HEK293 (cell line): Measurements from ENCODE around the gene XPO5.

Experiments
- CTCF ChIA-PET: fragments of 350-600 bp; formaldehyde crosslinking; extraction: SDS; loops from one replicate; lab custom pipeline; 2021; ENCODE audit warnings: antibody characterized with exemption; lab: Yijun Ruan, JAX
- POLR2A ChIA-PET: fragments of 300-600 bp; formaldehyde crosslinking; extraction: SDS; loops from one replicate; lab custom pipeline; 2020; ENCODE audit warnings: antibody characterized with exemption, inconsistent platforms; lab: Yijun Ruan, JAX
- H3K27ac ChIP-seq: fragments of 200-500 bp; sonication (Bioruptor generic); 2 replicates; pipeline ENCODE4 v1.5.1; 2014; ENCODE audit warnings: low read depth, low read length, control low read depth, inconsistent platforms; ENCODE audit errors: extremely low read depth
- H3K36me3 ChIP-seq, 2 experiments: fragments of 200-500 bp in 1 of 2; sonication (Bioruptor generic) in 1 of 2; 1 replicate in 1 of 2; 2 replicates in 1 of 2; pipeline ENCODE4 v1.5.1; 2014 to 2017; ENCODE audit warnings: inconsistent platforms in 2 of 2, low read length in 2 of 2; ENCODE audit not compliant: control insufficient read depth in 2 of 2, insufficient read depth in 1 of 2
- H3K4me1 ChIP-seq: fragments of 200-500 bp; sonication (Bioruptor generic); 2 replicates; pipeline ENCODE4 v1.5.1; 2014; ENCODE audit warnings: mild to moderate bottlenecking, low read length, inconsistent platforms; ENCODE audit not compliant: control insufficient read depth, insufficient read depth
- H3K4me3 ChIP-seq: 2 replicates; pipeline ENCODE4 v1.5.1; 2011; ENCODE audit warnings: low read depth, mild to moderate bottlenecking, control low read depth, low read length, moderate library complexity
- H3K9me3 ChIP-seq: fragments of 200-500 bp; sonication (Bioruptor generic); 2 replicates; pipeline ENCODE4 v1.5.1; 2014; ENCODE audit warnings: low read depth, low read length, inconsistent platforms; ENCODE audit not compliant: control insufficient read depth, insufficient read depth
- GLIS1 ChIP-seq: fragments of 450-650 bp; formaldehyde crosslinking; IDR thresholded peaks from 2 replicates; pipeline ENCODE4 v1.5.1; 2016; ENCODE audit warnings: missing biosample characterization, missing genetic modification characterization
- GLIS2 ChIP-seq: fragments of 450-650 bp; formaldehyde crosslinking; IDR thresholded peaks from 2 replicates; pipeline ENCODE4 v1.5.1; 2016; ENCODE audit warnings: missing biosample characterization, missing genetic modification characterization
- IKZF3 ChIP-seq: fragments of 450-650 bp; IDR thresholded peaks from 2 replicates; pipeline ENCODE4 v1.5.0; 2018; ENCODE audit warnings: missing biosample characterization, mild to moderate bottlenecking, missing genetic modification characterization, moderate library complexity
- MYNN ChIP-seq: fragments of 450-650 bp; formaldehyde crosslinking; IDR thresholded peaks from 2 replicates; pipeline ENCODE4 v1.5.1; 2016; ENCODE audit warnings: missing biosample characterization, missing genetic modification characterization, borderline replicate concordance
- MZF1 ChIP-seq: fragments of 450-650 bp; formaldehyde crosslinking; IDR thresholded peaks from 2 replicates; pipeline ENCODE4 v1.5.1; 2017; ENCODE audit warnings: missing biosample characterization, missing genetic modification characterization, borderline replicate concordance
- PRDM1 ChIP-seq: fragments of 450-650 bp; formaldehyde crosslinking; IDR thresholded peaks from 2 replicates; pipeline ENCODE4; 2016; ENCODE audit warnings: missing biosample characterization, missing genetic modification characterization
- SP7 ChIP-seq: fragments of 450-650 bp; formaldehyde crosslinking; IDR thresholded peaks from 2 replicates; pipeline ENCODE4 v1.5.1; 2016; ENCODE audit warnings: missing biosample characterization, missing genetic modification characterization
- ZBTB17 ChIP-seq: fragments of 450-650 bp; formaldehyde crosslinking; IDR thresholded peaks from 2 replicates; pipeline ENCODE4 v1.5.1; 2016; ENCODE audit warnings: missing biosample characterization, missing genetic modification characterization
- ZBTB48 ChIP-seq: fragments of 450-650 bp; formaldehyde crosslinking; IDR thresholded peaks from 2 replicates; pipeline ENCODE4 v1.5.1; 2016; ENCODE audit warnings: missing biosample characterization, missing genetic modification characterization
- ZIC2 ChIP-seq: fragments of 450-650 bp; formaldehyde crosslinking; IDR thresholded peaks from 2 replicates; pipeline ENCODE4 v1.5.1; 2016; ENCODE audit warnings: missing biosample characterization, missing genetic modification characterization
- ZNF140 ChIP-seq: fragments of 450-650 bp; formaldehyde crosslinking; IDR thresholded peaks from 2 replicates; pipeline ENCODE4 v1.5.1; 2016; ENCODE audit warnings: missing biosample characterization, missing genetic modification characterization
- ZNF2 ChIP-seq: fragments of 450-650 bp; formaldehyde crosslinking; IDR thresholded peaks from 2 replicates; pipeline ENCODE4 v1.5.1; 2016; ENCODE audit warnings: missing biosample characterization, missing genetic modification characterization
- ZNF302 ChIP-seq: fragments of 450-650 bp; formaldehyde crosslinking; IDR thresholded peaks from 2 replicates; pipeline ENCODE4 v1.5.1; 2016; ENCODE audit warnings: missing biosample characterization, missing genetic modification characterization, low read depth
- ZNF324 ChIP-seq: fragments of 450-650 bp; formaldehyde crosslinking; IDR thresholded peaks from 2 replicates; pipeline ENCODE4 v1.5.1; 2016; ENCODE audit warnings: missing biosample characterization, missing genetic modification characterization
- ZNF366 ChIP-seq: fragments of 450-650 bp; formaldehyde crosslinking; conservative IDR thresholded peaks from 2 replicates; pipeline ENCODE4 v1.5.1; 2016; ENCODE audit warnings: missing biosample characterization, missing genetic modification characterization
- ZNF391 ChIP-seq: fragments of 450-650 bp; formaldehyde crosslinking; IDR thresholded peaks from 2 replicates; pipeline ENCODE4 v1.5.1; 2016; ENCODE audit warnings: low read depth, missing biosample characterization, missing genetic modification characterization, borderline replicate concordance
- ZNF561 ChIP-seq: fragments of 450-650 bp; IDR thresholded peaks from 2 replicates; pipeline ENCODE4 v1.5.1; 2018; ENCODE audit warnings: missing biosample characterization, missing genetic modification characterization, borderline replicate concordance
- ZNF600 ChIP-seq: fragments of 450-650 bp; formaldehyde crosslinking; IDR thresholded peaks from 2 replicates; pipeline ENCODE4 v1.5.1; 2016; ENCODE audit warnings: missing biosample characterization, missing genetic modification characterization
- ZNF654 ChIP-seq: fragments of 450-650 bp; formaldehyde crosslinking; IDR thresholded peaks from 2 replicates; pipeline ENCODE4 v1.5.1; 2016; ENCODE audit warnings: low read depth, missing biosample characterization, missing genetic modification characterization
- ZNF792 ChIP-seq: fragments of 450-650 bp; formaldehyde crosslinking; IDR thresholded peaks from 2 replicates; pipeline ENCODE4 v1.5.1; 2016; ENCODE audit warnings: missing biosample characterization, missing genetic modification characterization
- ZSCAN30 ChIP-seq: fragments of 450-650 bp; IDR thresholded peaks from 2 replicates; pipeline ENCODE4 v1.5.1; 2018; ENCODE audit warnings: missing biosample characterization, mild to moderate bottlenecking, missing genetic modification characterization, moderate library complexity
- TF ChIP-seq, protein P1 (sequence below): fragments of 450-650 bp; formaldehyde crosslinking; IDR thresholded peaks from 2 replicates; pipeline ENCODE4 v1.5.1; 2016; ENCODE audit warnings: missing biosample characterization, missing genetic modification characterization
- TF ChIP-seq, protein P2 (sequence below): fragments of 450-650 bp; formaldehyde crosslinking; IDR thresholded peaks from 2 replicates; pipeline ENCODE4 v1.5.1; 2016; ENCODE audit warnings: missing biosample characterization, missing genetic modification characterization
- TF ChIP-seq, protein P3 (sequence below): fragments of 450-650 bp; formaldehyde crosslinking; IDR thresholded peaks from 2 replicates; pipeline ENCODE4 v1.5.1; 2016; ENCODE audit warnings: missing biosample characterization, missing genetic modification characterization
- TF ChIP-seq, protein P4 (sequence below): fragments of 450-650 bp; formaldehyde crosslinking; IDR thresholded peaks from 2 replicates; pipeline ENCODE4 v1.5.1; 2016; ENCODE audit warnings: missing biosample characterization, missing genetic modification characterization

Gene XPO5

DNA sequence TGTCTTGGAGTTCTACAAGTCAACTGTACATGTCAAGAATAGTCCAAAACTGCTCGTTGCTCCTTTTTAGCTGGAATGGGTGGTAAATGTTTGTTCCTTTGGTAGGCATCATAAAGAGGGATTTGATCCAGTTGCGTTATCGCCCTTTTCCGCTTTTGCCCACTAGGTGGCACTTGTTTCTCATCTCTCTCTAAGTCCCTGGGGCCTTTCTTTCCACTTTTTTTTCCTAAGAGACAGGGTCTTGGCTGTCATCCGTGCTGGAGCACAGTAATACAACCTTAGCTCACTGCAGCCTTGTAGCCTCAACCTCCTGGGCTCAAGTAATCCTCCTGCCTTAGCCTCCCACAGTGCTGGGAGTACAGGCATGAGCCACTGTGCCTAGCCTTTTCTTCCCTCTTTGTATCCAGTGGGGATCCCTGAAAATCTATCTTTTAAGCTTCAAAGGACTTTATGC lies 32.5 kb upstream of the XPO5 start:
- CTCF ChIA-PET: interaction anchor here (0.6 to 6.1 kb wide), 52 partner anchors 8 to 1076 kb away, joined by 3 to 63 read pairs (median 4); partner anchors contain the start of genes GTPBP2, POLH, RSPH9 and VEGFA
- peaks cover 54 to 78% of the 10 kb centered on the region in 2 experiments for H3K36me3 ChIP-seq
- H3K4me3 ChIP-seq: no peak overlapping the region
- no peak overlapping the region for H3K27ac ChIP-seq
- POLR2A ChIA-PET: interaction anchor here (0.6 to 1.9 kb wide), 4 partner anchors 19 to 34 kb away, joined by 3 to 7 read pairs (median 4); partner anchors contain the start of genes GTPBP2 and MAD2L1BP
- H3K4me1 ChIP-seq: no peaks in the 10 kb centered on the region
- TF ChIP-seq ZNF2 (tag by site-specific recombination) (peak; percentile 68; the same call in 1 of the 2 replicates), GLIS1 (peak; percentile 67), ZNF792 (tag by site-specific recombination) (no peak), PRDM1 (tag by site-specific recombination) (peak; percentile 39; the same call in 1 of the 2 replicates), MYNN (no peak), ZNF654 (tag by site-specific recombination) (peak; percentile 93), ZNF366 (no peak; the same call in 1 of the 2 replicates), ZNF302 (tag by site-specific recombination) (peak; percentile 82; the same call in 1 of the 2 replicates), ZNF140 (tag by site-specific recombination) (no peak), GLIS2 (tag by site-specific recombination) (no peak), ZNF324 (0 out of 2 replicates have a peak, but pooled peaks have one; percentile 32), ZNF561 (no peak), MZF1 (no peak), ZNF600 (tag by site-specific recombination) (0 out of 2 replicates have a peak, but pooled peaks have one; percentile 59), ZNF391 (no peak), SP7 (tag by site-specific recombination) (0 out of 2 replicates have a peak, but pooled peaks have one; percentile 36), ZBTB17 (tag by site-specific recombination) (peak; percentile 60; the same call in 1 of the 2 replicates), ZBTB48 (tag by site-specific recombination) (peak; percentile 40; the same call in 1 of the 2 replicates), ZSCAN30 (tag by site-specific recombination) (peak; percentile 19; the same call in 1 of the 2 replicates), IKZF3 (tag by site-specific recombination) (peak; percentile 92), ZIC2 (no peak)
- TF ChIP-seq, protein P1, sequence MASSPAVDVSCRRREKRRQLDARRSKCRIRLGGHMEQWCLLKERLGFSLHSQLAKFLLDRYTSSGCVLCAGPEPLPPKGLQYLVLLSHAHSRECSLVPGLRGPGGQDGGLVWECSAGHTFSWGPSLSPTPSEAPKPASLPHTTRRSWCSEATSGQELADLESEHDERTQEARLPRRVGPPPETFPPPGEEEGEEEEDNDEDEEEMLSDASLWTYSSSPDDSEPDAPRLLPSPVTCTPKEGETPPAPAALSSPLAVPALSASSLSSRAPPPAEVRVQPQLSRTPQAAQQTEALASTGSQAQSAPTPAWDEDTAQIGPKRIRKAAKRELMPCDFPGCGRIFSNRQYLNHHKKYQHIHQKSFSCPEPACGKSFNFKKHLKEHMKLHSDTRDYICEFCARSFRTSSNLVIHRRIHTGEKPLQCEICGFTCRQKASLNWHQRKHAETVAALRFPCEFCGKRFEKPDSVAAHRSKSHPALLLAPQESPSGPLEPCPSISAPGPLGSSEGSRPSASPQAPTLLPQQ (tag by site-specific recombination): 0 out of 2 replicates have a peak, but pooled peaks have one; percentile 13
- TF ChIP-seq, protein P2, sequence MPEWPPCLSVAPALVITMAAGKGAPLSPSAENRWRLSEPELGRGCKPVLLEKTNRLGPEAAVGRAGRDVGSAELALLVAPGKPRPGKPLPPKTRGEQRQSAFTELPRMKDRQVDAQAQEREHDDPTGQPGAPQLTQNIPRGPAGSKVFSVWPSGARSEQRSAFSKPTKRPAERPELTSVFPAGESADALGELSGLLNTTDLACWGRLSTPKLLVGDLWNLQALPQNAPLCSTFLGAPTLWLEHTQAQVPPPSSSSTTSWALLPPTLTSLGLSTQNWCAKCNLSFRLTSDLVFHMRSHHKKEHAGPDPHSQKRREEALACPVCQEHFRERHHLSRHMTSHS (tag by site-specific recombination): no peak
- TF ChIP-seq, protein P3, sequence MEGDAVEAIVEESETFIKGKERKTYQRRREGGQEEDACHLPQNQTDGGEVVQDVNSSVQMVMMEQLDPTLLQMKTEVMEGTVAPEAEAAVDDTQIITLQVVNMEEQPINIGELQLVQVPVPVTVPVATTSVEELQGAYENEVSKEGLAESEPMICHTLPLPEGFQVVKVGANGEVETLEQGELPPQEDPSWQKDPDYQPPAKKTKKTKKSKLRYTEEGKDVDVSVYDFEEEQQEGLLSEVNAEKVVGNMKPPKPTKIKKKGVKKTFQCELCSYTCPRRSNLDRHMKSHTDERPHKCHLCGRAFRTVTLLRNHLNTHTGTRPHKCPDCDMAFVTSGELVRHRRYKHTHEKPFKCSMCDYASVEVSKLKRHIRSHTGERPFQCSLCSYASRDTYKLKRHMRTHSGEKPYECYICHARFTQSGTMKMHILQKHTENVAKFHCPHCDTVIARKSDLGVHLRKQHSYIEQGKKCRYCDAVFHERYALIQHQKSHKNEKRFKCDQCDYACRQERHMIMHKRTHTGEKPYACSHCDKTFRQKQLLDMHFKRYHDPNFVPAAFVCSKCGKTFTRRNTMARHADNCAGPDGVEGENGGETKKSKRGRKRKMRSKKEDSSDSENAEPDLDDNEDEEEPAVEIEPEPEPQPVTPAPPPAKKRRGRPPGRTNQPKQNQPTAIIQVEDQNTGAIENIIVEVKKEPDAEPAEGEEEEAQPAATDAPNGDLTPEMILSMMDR (tag by site-specific recombination): peak; percentile 83
- TF ChIP-seq, protein P4, sequence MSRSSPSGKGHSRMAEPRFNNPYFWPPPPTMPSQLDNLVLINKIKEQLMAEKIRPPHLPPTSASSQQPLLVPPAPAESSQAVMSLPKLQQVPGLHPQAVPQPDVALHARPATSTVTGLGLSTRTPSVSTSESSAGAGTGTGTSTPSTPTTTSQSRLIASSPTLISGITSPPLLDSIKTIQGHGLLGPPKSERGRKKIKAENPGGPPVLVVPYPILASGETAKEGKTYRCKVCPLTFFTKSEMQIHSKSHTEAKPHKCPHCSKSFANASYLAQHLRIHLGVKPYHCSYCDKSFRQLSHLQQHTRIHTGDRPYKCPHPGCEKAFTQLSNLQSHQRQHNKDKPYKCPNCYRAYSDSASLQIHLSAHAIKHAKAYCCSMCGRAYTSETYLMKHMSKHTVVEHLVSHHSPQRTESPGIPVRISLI: peak; percentile 90
- H3K9me3 ChIP-seq: no peaks in the 10 kb centered on the region
